Stimulated activated CD4-positive, alpha-beta T cell treated with anti-CD3 and anti-CD28 coated beads, Interleukin-12 subunit alpha, Interleukin-12 subunit beta, amount 100 ng/mL, for 4 hours (primary cell): ENCODE measurements around the gene ANGPTL2.
"Not testable (repeated sequence)": the region's sequence is repeated elsewhere in the genome, so short reads cannot be mapped to it uniquely, and the experiment has no call there.

Experiments used
- DNase-seq: peaks from one replicate; pipeline ENCODE4 v3.0.0-alpha.2; 2020

Gene ANGPTL2

DNA sequence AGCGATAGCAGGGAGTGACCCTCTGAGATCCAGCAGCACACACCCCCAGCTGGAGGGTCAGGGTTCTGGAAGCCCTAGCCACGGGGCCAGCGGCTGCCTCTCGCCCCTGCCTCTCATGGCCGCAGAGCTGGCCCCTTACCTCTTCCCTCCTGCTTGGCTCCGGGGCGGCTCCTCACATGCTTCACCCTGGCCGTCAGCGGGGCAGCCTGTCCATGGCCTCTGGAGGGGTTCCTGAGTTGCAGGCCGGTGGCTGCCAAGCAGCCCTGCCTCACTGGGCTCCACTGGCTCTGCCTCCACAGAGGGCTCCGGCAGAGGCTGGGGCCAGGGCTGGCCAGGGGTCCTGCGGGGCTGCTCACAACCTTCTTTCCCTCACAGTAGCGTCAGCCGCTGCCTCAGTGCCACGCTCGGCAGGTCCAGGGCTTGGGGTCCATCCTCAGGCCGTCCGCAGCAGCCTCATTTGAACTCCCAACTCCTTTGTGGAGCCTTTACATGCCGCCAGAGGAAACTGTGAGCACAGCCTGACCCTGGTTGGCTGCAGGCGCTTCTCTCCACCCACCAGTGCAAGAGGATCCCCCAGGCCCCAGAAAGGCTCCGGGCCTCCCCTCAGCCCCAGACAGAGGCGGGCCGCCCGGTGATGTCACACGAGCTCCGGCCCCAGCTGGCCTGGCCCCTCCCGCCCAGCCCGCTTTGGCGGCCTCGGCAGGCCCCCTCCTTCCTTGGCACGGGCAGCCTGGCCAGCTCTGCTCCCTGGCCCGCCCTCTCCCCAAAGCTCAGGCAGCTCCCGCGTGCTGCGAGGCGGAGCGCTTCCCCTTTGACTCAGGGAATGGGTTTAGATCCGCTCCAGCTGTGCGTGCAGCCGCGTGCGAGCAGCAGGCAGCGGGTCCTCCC lies at the start of gene ANGPTL2:
Gene ANGPTL2, minus strand, starts transcription at position 460 of the 888 bp plus-strand sequence. CDS start 13,904 bp downstream, outside the sequence.
- DNase-seq = peak; percentile 2

DNA sequence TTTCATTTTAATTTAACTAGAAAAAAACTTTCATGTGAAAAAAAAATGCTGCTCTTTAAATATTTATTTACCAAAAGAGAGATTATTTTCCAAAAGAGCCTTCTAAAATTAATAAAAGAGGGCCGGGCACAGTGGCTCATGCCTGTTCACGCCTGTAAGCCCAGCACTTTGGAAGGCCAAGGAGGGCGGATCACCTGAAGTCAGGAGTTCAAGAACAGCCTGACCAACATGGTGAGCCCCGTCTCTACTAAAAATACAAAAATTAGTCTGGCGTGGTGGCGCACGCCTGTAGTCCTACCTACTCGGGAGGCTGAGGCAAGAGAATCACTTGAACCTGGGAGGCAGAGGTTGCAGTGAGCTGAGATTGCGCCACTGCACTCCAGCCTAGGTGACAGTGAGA lies 48.9 kb upstream of the ANGPTL2 start:
- not testable (repeated sequence) for DNase-seq

DNA sequence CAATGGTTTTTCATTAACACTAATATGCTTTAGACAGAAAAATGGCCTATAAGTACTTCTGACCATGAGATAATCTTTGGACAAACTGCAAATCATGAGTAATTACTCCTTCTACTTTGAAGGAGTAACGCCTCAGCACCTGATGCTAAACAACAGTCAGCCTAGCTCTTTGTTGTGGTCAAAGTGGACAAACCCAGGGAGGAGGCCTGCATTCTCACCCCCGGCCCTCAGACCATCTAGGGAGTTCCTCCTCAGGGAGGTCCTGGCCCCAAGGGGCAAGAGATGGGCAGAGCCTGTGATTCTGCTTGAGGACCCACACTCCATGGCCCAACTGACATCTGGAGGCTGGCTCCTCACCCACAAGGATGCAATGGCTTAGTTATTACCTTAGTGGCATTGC lies 48.2 kb upstream of the ANGPTL2 start:
- no peak for DNase-seq

- DNase-seq = no peak
Measured at GRCh38 chr9:127170103-127170502, 47.7 kb upstream of the ANGPTL2 start.

- DNase-seq = no peak
Measured at GRCh38 chr9:127169575-127169883, 47.1 kb upstream of the ANGPTL2 start.

DNA sequence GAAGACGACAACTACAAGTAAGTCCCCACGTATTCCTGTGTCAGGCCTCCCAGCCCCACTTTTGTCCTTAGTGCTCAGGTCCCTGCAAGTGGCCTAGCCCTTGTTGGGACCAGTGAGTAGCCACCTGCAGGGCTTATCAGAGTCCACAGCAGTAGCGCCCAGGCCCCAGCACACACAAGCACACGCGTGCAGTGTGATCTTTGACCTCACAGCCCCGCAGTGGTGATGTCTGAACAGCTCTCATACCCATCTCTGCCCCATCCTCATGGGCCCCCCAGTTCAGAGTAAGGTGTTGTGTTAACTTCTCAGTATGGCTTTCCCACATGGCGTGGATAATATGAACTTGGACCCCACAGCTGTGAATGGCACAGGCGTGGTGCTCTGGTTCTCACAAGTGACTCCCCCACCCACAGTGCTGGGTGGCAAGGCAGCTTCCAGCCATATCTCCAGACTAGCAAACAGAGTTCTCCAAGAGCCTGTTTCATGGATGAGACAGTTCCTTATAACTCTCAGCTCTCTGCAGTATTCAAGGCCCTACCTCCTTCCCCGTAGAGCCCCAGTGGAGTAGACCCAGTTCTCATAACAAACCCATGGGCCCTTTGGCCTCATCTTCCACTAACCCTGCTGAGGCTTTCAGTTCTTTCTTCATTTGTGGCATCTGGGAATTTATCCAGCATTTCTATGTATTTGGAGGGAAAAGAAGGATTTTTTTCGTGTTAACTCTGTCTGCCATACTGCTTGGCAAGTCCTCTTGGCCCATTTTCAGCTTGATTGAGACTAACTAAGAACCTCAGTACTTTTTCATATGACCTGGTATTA lies 46.5 kb upstream of the ANGPTL2 start:
- DNase-seq = no peak

DNA sequence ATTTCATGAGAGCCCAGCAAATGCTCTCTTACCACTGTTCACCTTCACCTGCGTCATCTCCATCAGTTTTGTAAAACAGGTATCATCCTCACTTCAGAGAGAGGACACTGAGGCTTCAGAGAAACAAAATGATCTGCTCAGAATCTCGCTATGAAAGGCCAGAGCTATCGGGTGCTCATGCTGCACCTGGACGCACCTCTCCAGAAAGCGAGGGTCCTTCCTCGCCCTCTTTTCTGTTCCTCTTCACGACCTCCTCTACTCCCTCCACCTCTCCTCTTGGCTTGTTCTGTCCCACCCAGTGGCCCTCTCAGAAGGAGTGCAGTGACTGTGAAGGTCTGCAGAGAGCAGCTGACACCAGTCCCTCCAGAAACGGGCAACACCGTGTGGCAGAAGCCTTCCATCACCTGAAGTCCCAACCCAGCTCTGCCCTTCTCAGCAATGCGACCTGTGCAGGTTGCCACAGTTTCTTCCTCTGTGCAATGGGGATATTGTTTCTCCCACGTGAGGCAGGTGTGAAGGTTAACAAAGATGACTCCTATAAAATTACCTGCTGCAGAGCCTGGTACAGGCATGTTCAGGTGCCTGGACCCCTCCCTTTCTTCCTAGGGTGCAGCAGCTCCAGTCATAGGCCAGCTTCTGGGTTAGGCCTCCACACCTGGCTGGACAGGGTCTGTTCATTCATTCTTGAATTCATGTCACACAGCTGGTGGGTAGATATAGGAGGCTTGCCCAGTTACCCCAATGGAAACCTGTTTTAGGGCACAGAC lies 45.3 kb upstream of the ANGPTL2 start:
- no peak for DNase-seq

- DNase-seq = no peak
Measured at GRCh38 chr9:127166651-127167524, 44.5 kb upstream of the ANGPTL2 start.

- DNase-seq = no peak
Measured at GRCh38 chr9:127166111-127166510, 43.7 kb upstream of the ANGPTL2 start.

- no peak for DNase-seq
Measured at GRCh38 chr9:127165116-127165515, 42.7 kb upstream of the ANGPTL2 start.

DNA sequence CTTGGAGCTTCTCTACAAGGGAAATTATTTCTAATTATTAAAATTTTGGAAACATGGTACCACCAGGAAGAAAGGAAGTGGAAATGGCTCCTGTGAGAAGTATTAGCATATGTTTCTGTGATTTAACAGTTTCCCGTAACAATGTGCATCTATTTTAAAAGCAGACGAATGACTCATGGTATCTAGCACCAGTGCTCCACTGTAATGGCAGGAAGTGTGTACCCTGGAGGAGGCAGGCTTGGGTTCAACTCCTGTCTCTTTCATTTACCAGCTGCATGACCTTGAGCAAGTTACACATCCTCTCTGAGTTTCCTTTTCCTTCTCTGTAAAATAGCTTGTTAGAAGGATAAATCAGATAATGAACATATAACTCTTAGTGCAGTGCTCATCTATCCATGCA lies 41.0 kb upstream of the ANGPTL2 start:
- no peak for DNase-seq

- DNase-seq = no peak
Measured at GRCh38 chr9:127162864-127163365, 40.5 kb upstream of the ANGPTL2 start.

- no peak for DNase-seq
Measured at GRCh38 chr9:127162046-127162863, 39.8 kb upstream of the ANGPTL2 start.

GRCh38 chr9:127161081-127161624 lies 38.7 kb upstream of the ANGPTL2 start:
- no peak for DNase-seq

- no peak for DNase-seq
Measured at GRCh38 chr9:127159949-127160610, 37.6 kb upstream of the ANGPTL2 start.

GRCh38 chr9:127159325-127159801 lies 36.9 kb upstream of the ANGPTL2 start:
- no peak for DNase-seq

DNA sequence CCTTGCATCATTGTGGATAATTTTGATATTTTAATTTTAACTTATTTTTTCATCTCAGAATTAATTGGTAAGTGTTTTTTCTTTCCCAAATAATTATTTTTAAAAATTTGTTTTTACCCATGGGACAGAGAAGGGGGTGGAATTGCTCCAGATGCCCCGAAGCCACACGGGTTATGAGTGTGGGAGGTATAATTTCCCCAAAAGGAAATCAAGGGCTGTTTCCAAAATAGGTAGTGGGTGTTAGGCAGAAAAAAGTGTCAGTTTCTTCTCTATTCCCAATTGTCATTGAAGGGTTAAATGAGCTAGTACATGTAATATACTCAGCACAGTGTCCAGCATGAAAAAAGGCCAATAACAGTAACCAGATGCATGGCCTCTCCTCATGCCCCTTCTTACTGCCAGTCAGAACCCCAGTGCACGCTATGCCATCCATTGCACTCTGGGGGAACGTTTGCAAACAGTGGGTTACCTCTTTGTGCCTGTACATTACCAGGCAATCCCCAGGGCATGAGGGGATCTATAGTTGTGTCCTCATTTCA lies 36.4 kb upstream of the ANGPTL2 start:
- DNase-seq = no peak

DNA sequence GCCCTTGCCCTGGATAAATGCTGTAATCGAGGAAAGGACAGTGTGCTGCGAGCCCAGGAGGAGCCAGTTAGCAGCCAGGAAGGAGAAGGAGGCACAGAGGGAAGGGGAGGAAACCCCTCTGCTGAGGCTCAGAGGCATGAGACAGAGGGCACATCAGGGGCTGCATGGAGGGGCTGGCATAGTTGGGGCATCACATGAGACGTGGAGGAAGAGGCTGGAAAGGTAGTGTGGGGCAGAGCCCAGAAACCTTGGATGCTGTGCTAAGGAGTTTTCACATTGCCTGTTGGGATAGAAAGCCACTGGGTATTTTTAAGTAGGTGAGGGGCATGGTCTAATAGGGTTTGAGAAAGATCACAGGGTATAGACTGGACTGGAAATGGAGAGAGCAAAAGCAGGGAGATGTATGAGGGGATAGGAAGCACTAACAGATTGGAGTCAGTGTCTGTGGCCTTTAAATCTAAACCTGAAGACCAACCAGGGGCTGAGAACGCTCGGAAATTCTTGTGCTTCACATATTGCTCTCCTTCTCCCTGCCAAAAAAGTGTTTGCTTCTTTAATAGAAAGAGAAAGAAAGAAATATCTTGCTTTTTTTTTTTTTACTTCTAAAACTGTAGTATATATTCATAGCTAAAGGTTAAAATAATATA lies 33.0 kb upstream of the ANGPTL2 start:
- DNase-seq = no peak
